ENCODE measurements around the gene PRSS56. TPM values are rescaled to one million over a fixed set of nuclear protein-coding genes. Genes with fewer than 3 reads are reported as not detected.

PRSS56 gene
- polyA plus RNA-seq, 1 donor (not counting 4 experiments of a cell fraction or from before 2014, with no cell fraction given), result not detected

GRCh38 chr2:232551776-232552175 is 31.6 kb downstream of the PRSS56 start:
- peak overlapping the region; percentile 82 to 93 (median 93) for H3K4me3 ChIP-seq (ENCODE audit: control insufficient read depth in 2 of 3, extremely low read depth in 1 of 3, insufficient read depth in 2 of 3, low read depth in 1 of 3, low read length in 3 of 3)
- dilution Hi-C loops (cut with MboI; ENCODE audit: extremely low pct_ligation_motif_present, low sequenced_read_pairs), result no loop called here
- DNase-seq (ENCODE audit: low read depth, low spot score) (no peak), FAIRE-seq (no peak)
- H3K9me3 ChIP-seq (ENCODE audit: control insufficient read depth, low read depth, low read length), result no peaks in the 10 kb centered on the region
- H3K27me3 ChIP-seq (ENCODE audit: control insufficient read depth, extremely low read depth, insufficient read depth, low read length), result no peaks in the 10 kb centered on the region
- no peak overlapping the region for H2AFZ ChIP-seq (ENCODE audit: control insufficient read depth, low read length)
- peaks cover 10% of the 10 kb centered on the region for H3K4me1 ChIP-seq (ENCODE audit: control insufficient read depth, extremely low read depth, insufficient read depth, low read length)
- H3K36me3 ChIP-seq (ENCODE audit: control insufficient read depth in 2 of 2, extremely low read depth in 1 of 2, insufficient read depth in 2 of 2, low read length in 2 of 2), result peaks cover 13 to 16% of the 10 kb centered on the region in 2 experiments
- H3K9ac ChIP-seq (ENCODE audit: control insufficient read depth, extremely low read depth, insufficient read depth, low read length), result peak overlapping the region; percentile 97
- TF ChIP-seq CTCF (optimal IDR thresholded peaks at IDR 0.05 in 1 of 3, IDR thresholded peaks at IDR 0.05 in 1 of 3, conservative IDR thresholded peaks at IDR 0.05 in 1 of 3; ENCODE audit: extremely low read depth in 1 of 3, insufficient read depth in 2 of 3, low read length in 3 of 3) (no peak), EZH2 (IDR thresholded peaks at IDR 0.05; ENCODE audit: low read length) (no peak)
- peak overlapping the region; percentile 95 for H3K4me2 ChIP-seq (ENCODE audit: control insufficient read depth, extremely low read depth, insufficient read depth, low read depth, low read length)
- H3K79me2 ChIP-seq (ENCODE audit: control insufficient read depth, insufficient read depth, low read length), result peaks cover 81% of the 10 kb centered on the region
- H3K9me1 ChIP-seq (ENCODE audit: control insufficient read depth, extremely low read depth, insufficient read depth, low read length), result peaks cover 2% of the 10 kb centered on the region
- peak overlapping the region; percentile 92 for H3K27ac ChIP-seq (ENCODE audit: control insufficient read depth, insufficient read depth, low read length)
- peaks cover 3% of the 10 kb centered on the region for H4K20me1 ChIP-seq (ENCODE audit: control insufficient read depth, extremely low read depth, insufficient read depth, low read length)

GRCh38 chr2:232556426-232556825 is 36.2 kb downstream of the PRSS56 start:
- no peak for FAIRE-seq
- dilution Hi-C loops (cut with MboI; ENCODE audit: extremely low pct_ligation_motif_present, low sequenced_read_pairs), result no loop called here
- H3K4me2 ChIP-seq (ENCODE audit: control insufficient read depth, extremely low read depth, insufficient read depth, low read depth, low read length), result no peak overlapping the region
- TF ChIP-seq EZH2 (IDR thresholded peaks at IDR 0.05; ENCODE audit: low read length) (no peak), CTCF (optimal IDR thresholded peaks at IDR 0.05 in 1 of 3, IDR thresholded peaks at IDR 0.05 in 1 of 3, conservative IDR thresholded peaks at IDR 0.05 in 1 of 3; ENCODE audit: extremely low read depth in 1 of 3, insufficient read depth in 2 of 3, low read length in 3 of 3) (no peak)
- H3K27me3 ChIP-seq (ENCODE audit: control insufficient read depth, extremely low read depth, insufficient read depth, low read length), result no peaks in the 10 kb centered on the region
- peaks cover 17 to 22% of the 10 kb centered on the region in 2 experiments for H3K36me3 ChIP-seq (ENCODE audit: control insufficient read depth in 2 of 2, extremely low read depth in 1 of 2, insufficient read depth in 2 of 2, low read length in 2 of 2)
- H3K4me1 ChIP-seq (ENCODE audit: control insufficient read depth, extremely low read depth, insufficient read depth, low read length), result peaks cover 5% of the 10 kb centered on the region
- no peak overlapping the region for H3K27ac ChIP-seq (ENCODE audit: control insufficient read depth, insufficient read depth, low read length)
- no peak overlapping the region for H2AFZ ChIP-seq (ENCODE audit: control insufficient read depth, low read length)
- H3K9ac ChIP-seq (ENCODE audit: control insufficient read depth, extremely low read depth, insufficient read depth, low read length), result no peak overlapping the region
- peaks cover 2% of the 10 kb centered on the region for H3K9me1 ChIP-seq (ENCODE audit: control insufficient read depth, extremely low read depth, insufficient read depth, low read length)
- peaks cover under 1% of the 10 kb centered on the region for H4K20me1 ChIP-seq (ENCODE audit: control insufficient read depth, extremely low read depth, insufficient read depth, low read length)
- no peaks in the 10 kb centered on the region for H3K9me3 ChIP-seq (ENCODE audit: control insufficient read depth, low read depth, low read length)
- DNase-seq (ENCODE audit: low read depth, low spot score), result no peak
- H3K79me2 ChIP-seq (ENCODE audit: control insufficient read depth, insufficient read depth, low read length), result peaks cover 53% of the 10 kb centered on the region
- H3K4me3 ChIP-seq (ENCODE audit: control insufficient read depth in 2 of 3, extremely low read depth in 1 of 3, insufficient read depth in 2 of 3, low read depth in 1 of 3, low read length in 3 of 3), result no peak overlapping the region
